ENCODE measurements around the gene C1QA. TPM values are rescaled to one million over a fixed set of nuclear protein-coding genes. Genes with fewer than 3 reads are reported as not detected.
"Not testable (repeated sequence)": the region's sequence is repeated elsewhere in the genome, so short reads cannot be mapped to it uniquely, and the experiment has no call there.

Gene C1QA
- total and polyA plus RNA-seq, 5 donors from 2014 or later: not detected

DNA sequence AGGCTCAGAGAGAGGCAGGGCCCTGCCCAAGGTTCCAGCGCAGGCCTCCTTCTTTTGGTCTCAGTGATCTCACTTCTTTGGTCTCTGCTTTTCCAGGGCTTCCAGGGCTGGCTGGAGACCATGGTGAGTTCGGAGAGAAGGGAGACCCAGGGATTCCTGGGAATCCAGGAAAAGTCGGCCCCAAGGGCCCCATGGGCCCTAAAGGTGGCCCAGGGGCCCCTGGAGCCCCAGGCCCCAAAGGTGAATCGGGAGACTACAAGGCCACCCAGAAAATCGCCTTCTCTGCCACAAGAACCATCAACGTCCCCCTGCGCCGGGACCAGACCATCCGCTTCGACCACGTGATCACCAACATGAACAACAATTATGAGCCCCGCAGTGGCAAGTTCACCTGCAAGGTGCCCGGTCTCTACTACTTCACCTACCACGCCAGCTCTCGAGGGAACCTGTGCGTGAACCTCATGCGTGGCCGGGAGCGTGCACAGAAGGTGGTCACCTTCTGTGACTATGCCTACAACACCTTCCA, 24.4 kb downstream of the C1QA start:
- Histone ChIP-seq H3K27ac (ENCODE audit: insufficient read depth, low read length, poor library complexity, severe bottlenecking) (no peak overlapping the region), H3K27me3 (ENCODE audit: control insufficient read depth, insufficient read depth, low read length) (no peaks in the 10 kb centered on the region), H3K4me1 (ENCODE audit: control insufficient read depth, insufficient read depth, low read length, poor library complexity, severe bottlenecking) (no peaks in the 10 kb centered on the region), H3K4me3 (ENCODE audit: low read depth, low read length) (no peak overlapping the region), H3K36me3 (ENCODE audit: control insufficient read depth, insufficient read depth, low read length) (no peaks in the 10 kb centered on the region), H3K9me3 (ENCODE audit: control insufficient read depth in 2 of 2, low read length in 2 of 2) (no peaks in the 10 kb centered on the region)
- no peak overlapping the region for H3K27ac Mint-ChIP-seq
- ATAC-seq (ENCODE audit: low read depth in 2 of 2) (no peak), DNase-seq (no peak)
- H3K9me3 Mint-ChIP-seq: peaks cover 0 to 3% (median 0%) of the 10 kb centered on the region in 7 donors
- peaks cover 12% of the 10 kb centered on the region for H3K27me3 Mint-ChIP-seq
- H3K4me1 Mint-ChIP-seq: no peaks in the 10 kb centered on the region
- no peaks in the 10 kb centered on the region for H3K36me3 Mint-ChIP-seq
- H3K4me3 Mint-ChIP-seq: no peak overlapping the region

DNA sequence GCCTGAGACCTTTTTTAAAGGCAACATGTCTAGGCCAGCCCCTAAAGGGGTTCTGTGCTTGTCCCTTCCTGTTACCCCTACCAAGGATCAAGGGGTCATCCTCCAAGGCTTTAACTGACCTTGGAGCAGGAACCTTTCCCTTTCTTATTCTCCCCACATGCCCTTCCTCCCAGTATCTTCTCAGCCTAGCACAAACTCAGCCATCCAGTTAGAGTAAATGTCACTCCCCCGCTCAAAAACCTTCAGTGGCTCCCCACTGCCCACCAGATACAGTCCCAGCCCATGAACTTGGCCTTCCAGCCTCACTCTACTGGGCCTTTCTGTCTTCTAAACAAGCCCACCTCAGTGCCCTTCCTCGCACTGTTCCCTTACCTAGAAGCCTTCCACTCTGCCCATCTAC, 25.5 kb downstream of the C1QA start:
- peaks cover 0 to 3% (median 0%) of the 10 kb centered on the region in 7 donors for H3K9me3 Mint-ChIP-seq
- no peaks in the 10 kb centered on the region for H3K36me3 Mint-ChIP-seq
- Histone ChIP-seq H3K4me3 (ENCODE audit: low read depth, low read length) (no peak overlapping the region), H3K4me1 (ENCODE audit: control insufficient read depth, insufficient read depth, low read length, poor library complexity, severe bottlenecking) (no peaks in the 10 kb centered on the region), H3K27me3 (ENCODE audit: control insufficient read depth, insufficient read depth, low read length) (no peaks in the 10 kb centered on the region), H3K36me3 (ENCODE audit: control insufficient read depth, insufficient read depth, low read length) (no peaks in the 10 kb centered on the region), H3K27ac (ENCODE audit: insufficient read depth, low read length, poor library complexity, severe bottlenecking) (no peak overlapping the region), H3K9me3 (ENCODE audit: control insufficient read depth in 2 of 2, low read length in 2 of 2) (no peaks in the 10 kb centered on the region)
- DNase-seq: no peak
- no peak for ATAC-seq (ENCODE audit: low read depth in 2 of 2)
- peaks cover 11% of the 10 kb centered on the region for H3K27me3 Mint-ChIP-seq
- H3K27ac Mint-ChIP-seq: no peak overlapping the region
- H3K4me3 Mint-ChIP-seq: peak overlapping the region in 1 of 4 donors; percentile 23
- H3K4me1 Mint-ChIP-seq: no peaks in the 10 kb centered on the region

DNA sequence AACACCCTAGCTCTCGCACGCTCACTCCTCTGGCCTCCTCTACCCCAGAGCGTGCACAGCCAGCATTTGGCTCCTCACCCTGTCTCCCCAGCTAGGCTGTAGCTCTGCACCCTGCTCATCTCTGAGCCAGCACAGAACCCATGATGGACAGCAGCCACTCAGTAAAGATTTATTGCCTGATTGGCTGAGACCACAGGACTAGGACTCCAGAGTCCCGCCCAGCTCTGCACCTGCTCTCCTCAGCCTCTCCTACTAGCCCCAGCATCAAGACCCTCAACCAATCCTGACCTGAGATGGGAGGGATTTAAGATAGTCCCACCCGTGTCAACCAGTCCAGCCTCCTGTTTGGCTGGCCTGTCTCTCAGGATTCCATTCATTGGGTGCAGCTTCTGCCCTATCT, 25.9 kb downstream of the C1QA start:
- H3K9me3 Mint-ChIP-seq: peaks cover 0 to 3% (median 0%) of the 10 kb centered on the region in 7 donors
- H3K36me3 Mint-ChIP-seq: no peaks in the 10 kb centered on the region
- Histone ChIP-seq H3K27ac (ENCODE audit: insufficient read depth, low read length, poor library complexity, severe bottlenecking) (no peak overlapping the region), H3K36me3 (ENCODE audit: control insufficient read depth, insufficient read depth, low read length) (no peaks in the 10 kb centered on the region), H3K4me1 (ENCODE audit: control insufficient read depth, insufficient read depth, low read length, poor library complexity, severe bottlenecking) (no peaks in the 10 kb centered on the region), H3K27me3 (ENCODE audit: control insufficient read depth, insufficient read depth, low read length) (no peaks in the 10 kb centered on the region), H3K4me3 (ENCODE audit: low read depth, low read length) (no peak overlapping the region), H3K9me3 (ENCODE audit: control insufficient read depth in 2 of 2, low read length in 2 of 2) (no peaks in the 10 kb centered on the region)
- no peaks in the 10 kb centered on the region for H3K4me1 Mint-ChIP-seq
- no peak overlapping the region for H3K27ac Mint-ChIP-seq
- H3K4me3 Mint-ChIP-seq: peak overlapping the region in 1 of 4 donors; percentile 23
- H3K27me3 Mint-ChIP-seq: peaks cover 7% of the 10 kb centered on the region
- DNase-seq (peak in 1 of 3 donors; percentile 11), ATAC-seq (ENCODE audit: low read depth in 2 of 2) (no peak)

DNA sequence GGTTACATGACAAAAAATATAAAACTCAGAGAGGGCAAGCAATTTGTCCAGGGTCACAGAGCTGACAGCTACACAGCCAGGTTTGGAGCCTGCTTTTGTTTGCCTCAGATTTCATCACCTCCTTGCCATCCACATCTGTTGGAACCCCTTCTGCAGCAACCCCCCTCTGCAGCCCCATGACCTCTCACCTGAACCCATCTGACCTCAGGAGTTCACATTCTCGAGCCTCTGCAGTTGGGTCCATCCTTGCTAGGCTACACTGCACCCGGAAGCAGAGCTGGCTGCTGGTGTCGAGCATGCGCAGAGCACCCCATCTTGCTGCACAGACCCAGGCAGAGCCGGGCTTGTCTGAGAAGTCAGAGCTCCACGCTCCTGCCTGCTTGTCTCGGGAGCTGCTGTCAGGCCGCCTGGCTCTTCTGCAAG, 26.6 kb downstream of the C1QA start:
- no peak overlapping the region for H3K27ac Mint-ChIP-seq
- no peaks in the 10 kb centered on the region for H3K36me3 Mint-ChIP-seq
- ATAC-seq (ENCODE audit: low read depth in 2 of 2) (no peak), DNase-seq (no peak)
- H3K4me1 Mint-ChIP-seq: no peaks in the 10 kb centered on the region
- peaks cover 5% of the 10 kb centered on the region for H3K27me3 Mint-ChIP-seq
- Histone ChIP-seq H3K36me3 (ENCODE audit: control insufficient read depth, insufficient read depth, low read length) (no peaks in the 10 kb centered on the region), H3K4me1 (ENCODE audit: control insufficient read depth, insufficient read depth, low read length, poor library complexity, severe bottlenecking) (no peaks in the 10 kb centered on the region), H3K4me3 (ENCODE audit: low read depth, low read length) (no peak overlapping the region), H3K27me3 (ENCODE audit: control insufficient read depth, insufficient read depth, low read length) (no peaks in the 10 kb centered on the region), H3K27ac (ENCODE audit: insufficient read depth, low read length, poor library complexity, severe bottlenecking) (no peak overlapping the region), H3K9me3 (ENCODE audit: control insufficient read depth in 2 of 2, low read length in 2 of 2) (no peaks in the 10 kb centered on the region)
- no peak overlapping the region for H3K4me3 Mint-ChIP-seq
- peaks cover 0 to 3% (median 0%) of the 10 kb centered on the region in 7 donors for H3K9me3 Mint-ChIP-seq

DNA sequence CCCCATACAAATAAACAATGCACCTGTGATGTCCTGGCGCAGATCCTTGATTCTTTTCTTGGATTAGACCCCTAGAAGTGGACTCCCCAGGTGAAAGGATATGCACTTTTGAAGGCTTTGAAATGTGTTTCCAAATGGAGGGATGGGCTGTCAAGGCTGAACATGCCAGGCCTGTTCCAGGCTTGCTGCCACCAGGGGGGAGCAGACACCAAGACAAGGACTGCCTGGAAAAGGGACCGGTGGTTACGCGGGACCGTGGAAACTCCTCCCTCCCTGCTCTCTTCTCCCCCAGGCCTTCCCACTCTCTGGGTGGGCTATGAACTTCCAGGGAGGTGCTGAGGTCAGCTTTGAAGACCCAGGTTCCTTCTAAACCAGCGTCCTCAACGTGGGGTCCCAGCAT, 29.3 kb downstream of the C1QA start:
- Histone ChIP-seq H3K27ac (ENCODE audit: insufficient read depth, low read length, poor library complexity, severe bottlenecking) (no peak overlapping the region), H3K9me3 (ENCODE audit: control insufficient read depth in 2 of 2, low read length in 2 of 2) (no peaks in the 10 kb centered on the region), H3K36me3 (ENCODE audit: control insufficient read depth, insufficient read depth, low read length) (no peaks in the 10 kb centered on the region), H3K4me3 (ENCODE audit: low read depth, low read length) (no peak overlapping the region), H3K27me3 (ENCODE audit: control insufficient read depth, insufficient read depth, low read length) (no peaks in the 10 kb centered on the region), H3K4me1 (ENCODE audit: control insufficient read depth, insufficient read depth, low read length, poor library complexity, severe bottlenecking) (no peaks in the 10 kb centered on the region)
- Mint-ChIP-seq H3K4me1 (no peaks in the 10 kb centered on the region), H3K4me3 (no peak overlapping the region), H3K9me3 (no peaks in the 10 kb centered on the region), H3K36me3 (no peaks in the 10 kb centered on the region), H3K27me3 (peaks cover 15% of the 10 kb centered on the region), H3K27ac (no peak overlapping the region)
- ATAC-seq (ENCODE audit: low read depth in 2 of 2) (no peak), DNase-seq (no peak)

DNA sequence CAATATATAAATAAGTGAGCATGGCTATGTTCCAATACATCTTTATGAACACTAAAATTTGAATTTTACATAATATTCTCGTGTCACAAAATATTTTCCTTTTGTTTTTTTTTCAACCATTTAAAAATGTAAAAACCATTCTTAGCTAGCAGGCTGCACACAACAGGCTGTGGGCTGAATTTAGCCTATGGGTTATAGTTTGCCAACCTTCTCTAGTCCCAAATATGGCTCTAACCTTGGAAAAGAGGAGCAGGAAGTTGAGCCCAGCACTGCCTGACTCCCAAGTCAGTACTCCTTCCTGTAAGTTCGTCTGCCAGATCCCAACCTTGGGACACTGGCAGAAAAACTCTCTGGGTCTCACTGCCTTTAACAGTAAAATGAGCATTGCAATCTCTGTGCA, 30.0 kb downstream of the C1QA start:
- no peak overlapping the region for H3K27ac ChIP-seq (ENCODE audit: insufficient read depth, low read length, poor library complexity, severe bottlenecking)
- no peaks in the 10 kb centered on the region for H3K9me3 ChIP-seq (ENCODE audit: control insufficient read depth in 2 of 2, low read length in 2 of 2)
- Mint-ChIP-seq H3K36me3 (no peaks in the 10 kb centered on the region), H3K27me3 (peaks cover 15% of the 10 kb centered on the region), H3K4me1 (no peaks in the 10 kb centered on the region), H3K4me3 (no peak overlapping the region), H3K9me3 (no peaks in the 10 kb centered on the region), H3K27ac (no peak overlapping the region)
- no peak for DNase-seq
- ATAC-seq (ENCODE audit: low read depth in 2 of 2): no peak
- no peaks in the 10 kb centered on the region for H3K27me3 ChIP-seq (ENCODE audit: control insufficient read depth, insufficient read depth, low read length)
- no peaks in the 10 kb centered on the region for H3K36me3 ChIP-seq (ENCODE audit: control insufficient read depth, insufficient read depth, low read length)
- H3K4me3 ChIP-seq (ENCODE audit: low read depth, low read length): no peak overlapping the region
- no peaks in the 10 kb centered on the region for H3K4me1 ChIP-seq (ENCODE audit: control insufficient read depth, insufficient read depth, low read length, poor library complexity, severe bottlenecking)

DNA sequence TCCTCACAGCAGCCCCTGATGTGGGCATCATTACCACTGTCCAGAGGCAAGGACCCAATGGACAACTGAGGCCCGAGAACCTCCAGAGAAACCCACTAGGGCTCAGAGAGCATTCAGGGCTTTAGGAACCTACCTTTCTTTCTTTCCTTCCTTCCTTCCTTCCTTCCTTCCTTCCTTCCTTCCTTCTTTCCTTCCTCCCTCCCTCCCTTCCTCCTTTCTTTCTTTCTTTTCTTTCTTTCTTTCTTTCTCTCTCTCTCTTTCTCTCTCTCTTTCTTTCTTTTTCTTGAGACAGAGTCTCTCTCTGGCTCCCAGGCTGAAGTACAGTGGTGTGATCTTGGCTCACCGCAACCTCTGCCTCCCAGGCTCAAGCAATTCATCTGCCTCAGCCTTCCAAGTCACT, 32.4 kb downstream of the C1QA start:
- H3K4me3 ChIP-seq (ENCODE audit: low read depth, low read length); H3K36me3 ChIP-seq (ENCODE audit: control insufficient read depth, insufficient read depth, low read length); H3K4me3 Mint-ChIP-seq; H3K4me1 Mint-ChIP-seq; H3K4me1 ChIP-seq (ENCODE audit: control insufficient read depth, insufficient read depth, low read length, poor library complexity, severe bottlenecking); H3K9me3 Mint-ChIP-seq; H3K27ac ChIP-seq (ENCODE audit: insufficient read depth, low read length, poor library complexity, severe bottlenecking); DNase-seq; H3K27ac Mint-ChIP-seq; ATAC-seq (ENCODE audit: low read depth in 2 of 2); H3K36me3 Mint-ChIP-seq; H3K9me3 ChIP-seq (ENCODE audit: control insufficient read depth in 2 of 2, low read length in 2 of 2); H3K27me3 ChIP-seq (ENCODE audit: control insufficient read depth, insufficient read depth, low read length): not testable (repeated sequence)
- peaks cover 15% of the 10 kb centered on the region for H3K27me3 Mint-ChIP-seq

DNA sequence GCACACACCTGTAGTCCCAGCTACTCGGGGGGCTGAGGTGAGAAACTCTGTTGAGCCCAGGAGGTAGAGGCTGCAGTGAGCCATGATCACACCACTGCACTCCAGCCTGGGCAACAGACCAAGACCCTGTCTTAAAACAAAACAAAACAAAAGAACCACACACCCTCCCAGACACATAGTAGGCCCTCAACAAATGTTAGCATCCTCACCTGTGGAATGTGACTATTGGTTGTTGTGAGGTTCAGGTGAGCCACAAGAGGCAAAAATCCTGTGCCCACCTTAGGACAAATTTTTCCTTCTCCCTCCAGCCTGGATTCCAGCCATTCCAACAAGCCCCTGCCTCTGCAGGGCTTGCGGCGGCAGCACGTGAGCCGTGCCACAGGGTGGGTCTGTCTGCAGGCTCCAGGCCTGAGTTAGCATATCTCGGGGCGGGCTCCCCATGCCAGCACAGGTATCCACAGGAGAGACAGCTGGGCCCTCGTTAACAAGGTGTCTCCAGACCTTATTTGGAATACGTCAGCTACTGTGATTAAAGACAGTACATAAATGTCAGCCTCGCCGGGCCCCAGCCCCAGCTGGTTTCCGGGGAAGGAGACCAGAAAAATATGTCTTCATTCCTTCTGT, 34.0 kb downstream of the C1QA start:
- H3K27me3 ChIP-seq (ENCODE audit: control insufficient read depth, insufficient read depth, low read length): peaks cover 2% of the 10 kb centered on the region
- H3K27ac ChIP-seq (ENCODE audit: insufficient read depth, low read length, poor library complexity, severe bottlenecking): no peak overlapping the region
- H3K27me3 Mint-ChIP-seq: peaks cover 16% of the 10 kb centered on the region
- H3K4me3 ChIP-seq (ENCODE audit: low read depth, low read length): no peak overlapping the region
- no peaks in the 10 kb centered on the region for H3K9me3 Mint-ChIP-seq
- H3K36me3 ChIP-seq (ENCODE audit: control insufficient read depth, insufficient read depth, low read length): no peaks in the 10 kb centered on the region
- no peak overlapping the region for H3K4me3 Mint-ChIP-seq
- H3K36me3 Mint-ChIP-seq: no peaks in the 10 kb centered on the region
- H3K4me1 Mint-ChIP-seq: peaks cover 0 to 2% (median 0%) of the 10 kb centered on the region in 4 donors
- no peak for DNase-seq
- H3K27ac Mint-ChIP-seq: no peak overlapping the region
- ATAC-seq (ENCODE audit: low read depth in 2 of 2): no peak
- H3K4me1 ChIP-seq (ENCODE audit: control insufficient read depth, insufficient read depth, low read length, poor library complexity, severe bottlenecking): no peaks in the 10 kb centered on the region
- H3K9me3 ChIP-seq (ENCODE audit: control insufficient read depth in 2 of 2, low read length in 2 of 2): no peaks in the 10 kb centered on the region

Measured in CD4-positive, CD25-positive, alpha-beta regulatory T cell (primary cell).